GM12801 (cell line): ENCODE results near the gene PRG2.

Experiments used
- CTCF ChIP-seq: IDR thresholded peaks from one replicate; pipeline ENCODE4 v1.5.1; 2011; ENCODE audit warnings: control low read depth; ENCODE audit not compliant: insufficient read length; ENCODE audit errors: extremely low read depth

The PRG2 gene

GRCh38 chr11:57424792-57425564 is 34.5 kb upstream of the PRG2 start:
- no peak for TF ChIP-seq CTCF

- TF ChIP-seq CTCF, result no peak
Measured at GRCh38 chr11:57424137-57424791, 33.8 kb upstream of the PRG2 start.

- no peak for TF ChIP-seq CTCF
Measured at GRCh38 chr11:57422669-57423068, 32.2 kb upstream of the PRG2 start.

- TF ChIP-seq CTCF, result no peak
Measured at GRCh38 chr11:57421805-57422204, 31.4 kb upstream of the PRG2 start.

GRCh38 chr11:57421066-57421465 is 30.6 kb upstream of the PRG2 start:
- no peak for TF ChIP-seq CTCF

- TF ChIP-seq CTCF, result no peak
Measured at GRCh38 chr11:57419146-57419545, 28.7 kb upstream of the PRG2 start.

GRCh38 chr11:57418131-57418530 is 27.7 kb upstream of the PRG2 start:
- no peak for TF ChIP-seq CTCF
